ENCODE results near the gene RPTN.

Gene RPTN, protein sequence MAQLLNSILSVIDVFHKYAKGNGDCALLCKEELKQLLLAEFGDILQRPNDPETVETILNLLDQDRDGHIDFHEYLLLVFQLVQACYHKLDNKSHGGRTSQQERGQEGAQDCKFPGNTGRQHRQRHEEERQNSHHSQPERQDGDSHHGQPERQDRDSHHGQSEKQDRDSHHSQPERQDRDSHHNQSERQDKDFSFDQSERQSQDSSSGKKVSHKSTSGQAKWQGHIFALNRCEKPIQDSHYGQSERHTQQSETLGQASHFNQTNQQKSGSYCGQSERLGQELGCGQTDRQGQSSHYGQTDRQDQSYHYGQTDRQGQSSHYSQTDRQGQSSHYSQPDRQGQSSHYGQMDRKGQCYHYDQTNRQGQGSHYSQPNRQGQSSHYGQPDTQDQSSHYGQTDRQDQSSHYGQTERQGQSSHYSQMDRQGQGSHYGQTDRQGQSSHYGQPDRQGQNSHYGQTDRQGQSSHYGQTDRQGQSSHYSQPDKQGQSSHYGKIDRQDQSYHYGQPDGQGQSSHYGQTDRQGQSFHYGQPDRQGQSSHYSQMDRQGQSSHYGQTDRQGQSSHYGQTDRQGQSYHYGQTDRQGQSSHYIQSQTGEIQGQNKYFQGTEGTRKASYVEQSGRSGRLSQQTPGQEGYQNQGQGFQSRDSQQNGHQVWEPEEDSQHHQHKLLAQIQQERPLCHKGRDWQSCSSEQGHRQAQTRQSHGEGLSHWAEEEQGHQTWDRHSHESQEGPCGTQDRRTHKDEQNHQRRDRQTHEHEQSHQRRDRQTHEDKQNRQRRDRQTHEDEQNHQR

DNA sequence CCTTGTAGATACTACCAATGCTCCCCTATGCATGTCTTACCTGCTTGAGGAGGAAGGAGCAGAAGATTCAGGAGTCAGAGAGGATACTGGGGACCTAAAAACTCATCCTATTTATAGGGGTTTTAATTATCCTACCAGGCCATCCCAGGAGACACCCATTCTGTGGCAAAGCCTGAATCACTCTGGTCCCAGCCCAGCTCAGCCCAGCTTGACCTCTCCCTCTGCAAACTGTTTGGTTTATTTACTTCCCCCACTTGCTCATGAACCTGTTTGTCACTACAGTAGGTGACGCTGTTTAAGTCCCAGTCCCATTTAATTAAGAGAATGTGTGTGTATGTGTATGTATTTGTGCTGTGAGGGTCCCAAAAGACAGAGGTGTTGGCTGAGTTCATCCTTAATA lies at the start of gene RPTN:
Gene RPTN, minus strand, starts transcription at position 85 of the 400 bp plus-strand sequence. CDS start 1,339 bp downstream, outside the sequence.
- DNase-seq (ENCODE audit: extremely low spot score): no peak
- TF ChIP-seq, protein P1, sequence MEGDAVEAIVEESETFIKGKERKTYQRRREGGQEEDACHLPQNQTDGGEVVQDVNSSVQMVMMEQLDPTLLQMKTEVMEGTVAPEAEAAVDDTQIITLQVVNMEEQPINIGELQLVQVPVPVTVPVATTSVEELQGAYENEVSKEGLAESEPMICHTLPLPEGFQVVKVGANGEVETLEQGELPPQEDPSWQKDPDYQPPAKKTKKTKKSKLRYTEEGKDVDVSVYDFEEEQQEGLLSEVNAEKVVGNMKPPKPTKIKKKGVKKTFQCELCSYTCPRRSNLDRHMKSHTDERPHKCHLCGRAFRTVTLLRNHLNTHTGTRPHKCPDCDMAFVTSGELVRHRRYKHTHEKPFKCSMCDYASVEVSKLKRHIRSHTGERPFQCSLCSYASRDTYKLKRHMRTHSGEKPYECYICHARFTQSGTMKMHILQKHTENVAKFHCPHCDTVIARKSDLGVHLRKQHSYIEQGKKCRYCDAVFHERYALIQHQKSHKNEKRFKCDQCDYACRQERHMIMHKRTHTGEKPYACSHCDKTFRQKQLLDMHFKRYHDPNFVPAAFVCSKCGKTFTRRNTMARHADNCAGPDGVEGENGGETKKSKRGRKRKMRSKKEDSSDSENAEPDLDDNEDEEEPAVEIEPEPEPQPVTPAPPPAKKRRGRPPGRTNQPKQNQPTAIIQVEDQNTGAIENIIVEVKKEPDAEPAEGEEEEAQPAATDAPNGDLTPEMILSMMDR (IDR thresholded peaks at IDR 0.05; ENCODE audit: control extremely low read depth, extremely low read depth, low read depth, missing control alignments): no peak
- POLR2A ChIA-PET: no interaction called here
- CTCF ChIA-PET: interaction anchor here (1.2 to 2.6 kb wide), 4 partner anchors 21 to 300 kb away, joined by 4 to 9 read pairs (median 6); no protein-coding TSS in a partner anchor

DNA sequence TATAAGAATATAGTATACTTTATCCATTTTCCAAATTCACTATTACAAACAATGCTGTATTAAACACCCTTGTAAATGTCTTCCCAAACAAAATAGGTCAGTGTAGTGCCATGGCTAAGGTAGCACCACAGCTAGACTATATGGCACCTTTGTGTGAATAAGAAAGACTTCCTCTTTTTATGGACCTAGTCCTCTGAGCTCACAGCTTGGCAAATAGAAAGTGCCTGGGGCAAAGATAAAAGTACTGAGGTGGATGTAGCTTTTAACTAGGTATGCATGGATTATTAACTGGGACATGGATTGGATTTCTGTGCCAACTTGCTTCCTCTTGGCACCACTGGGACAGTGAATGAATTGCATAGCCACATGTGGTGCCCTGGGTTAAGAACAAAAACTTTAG lies 40.0 kb upstream of the RPTN start:
- ChIA-PET POLR2A (no interaction called here), CTCF (interaction anchor here (1.6 to 2.2 kb wide), 5 partner anchors 10 to 260 kb away, joined by 3 to 16 read pairs (median 8); no protein-coding TSS in a partner anchor)
- TF ChIP-seq, protein P1 (IDR thresholded peaks at IDR 0.05; ENCODE audit: control extremely low read depth, extremely low read depth, low read depth, missing control alignments): no peak
- DNase-seq (ENCODE audit: extremely low spot score): no peak

DNA sequence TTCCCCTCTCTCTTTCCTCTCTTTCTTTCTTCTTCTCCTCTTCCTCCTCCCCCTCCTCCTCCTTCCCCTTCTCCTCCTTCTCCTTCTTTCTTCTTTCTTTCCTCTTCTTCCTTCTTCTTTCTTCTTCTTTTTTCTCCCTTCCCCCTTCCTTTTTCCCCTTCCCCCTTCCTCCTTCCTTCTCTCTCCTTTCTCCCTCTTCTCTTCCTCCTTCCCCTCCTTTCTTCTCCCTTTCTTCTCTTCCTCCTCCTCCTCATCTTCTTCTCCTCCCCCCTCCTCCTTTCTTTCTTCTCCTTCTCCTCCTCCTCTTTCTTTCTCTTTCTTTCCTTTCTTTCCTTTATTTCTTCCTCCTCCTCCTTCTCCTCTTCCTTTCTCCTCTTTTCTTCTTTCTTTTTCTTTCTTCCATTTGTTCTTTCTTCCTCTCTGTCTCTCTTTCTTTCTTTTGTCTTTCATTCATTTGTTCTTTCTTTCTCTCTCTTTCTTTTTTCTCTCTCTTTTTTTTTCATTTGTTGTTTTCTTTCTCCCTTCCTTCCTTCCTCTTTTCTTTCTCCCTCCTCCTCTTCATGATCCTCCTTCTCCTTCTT lies 38.4 kb upstream of the RPTN start:
- POLR2A ChIA-PET: no interaction called here
- CTCF ChIA-PET: interaction anchor here (2.1 to 2.2 kb wide), 4 partner anchors 9 to 261 kb away, joined by 6 to 16 read pairs (median 10); no protein-coding TSS in a partner anchor

DNA sequence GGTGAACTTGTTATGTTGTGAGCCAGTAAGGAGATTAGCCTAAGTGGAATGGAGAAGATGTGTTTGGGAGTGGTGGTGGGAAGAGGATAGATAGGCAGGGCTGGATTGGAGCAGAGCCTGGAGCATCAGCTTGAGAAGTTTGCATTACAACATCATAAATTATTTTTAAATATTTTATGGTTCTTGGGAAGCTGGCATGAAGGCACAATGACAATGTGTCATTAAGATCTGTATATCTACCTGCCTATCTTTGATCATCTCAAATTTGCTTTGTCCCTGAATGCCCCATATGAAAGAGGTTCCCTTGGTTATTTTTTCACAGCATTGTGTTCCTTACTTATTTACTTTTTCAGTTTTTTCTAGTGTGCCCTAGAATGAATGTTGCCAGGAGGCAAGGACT lies 32.7 kb upstream of the RPTN start:
- ChIA-PET POLR2A (no interaction called here), CTCF (interaction anchor here (1.0 to 2.6 kb wide), 7 partner anchors 8 to 266 kb away, joined by 3 to 30 read pairs (median 5); no protein-coding TSS in a partner anchor)
- TF ChIP-seq, protein P1 (IDR thresholded peaks at IDR 0.05; ENCODE audit: control extremely low read depth, extremely low read depth, low read depth, missing control alignments): no peak
- DNase-seq (ENCODE audit: extremely low spot score): no peak

More for the DNA sequence above, 38.4 kb upstream of the RPTN start:
- DNase-seq (ENCODE audit: extremely low spot score): no peak
- TF ChIP-seq, protein P1 (IDR thresholded peaks at IDR 0.05; ENCODE audit: control extremely low read depth, extremely low read depth, low read depth, missing control alignments): no peak

DNA sequence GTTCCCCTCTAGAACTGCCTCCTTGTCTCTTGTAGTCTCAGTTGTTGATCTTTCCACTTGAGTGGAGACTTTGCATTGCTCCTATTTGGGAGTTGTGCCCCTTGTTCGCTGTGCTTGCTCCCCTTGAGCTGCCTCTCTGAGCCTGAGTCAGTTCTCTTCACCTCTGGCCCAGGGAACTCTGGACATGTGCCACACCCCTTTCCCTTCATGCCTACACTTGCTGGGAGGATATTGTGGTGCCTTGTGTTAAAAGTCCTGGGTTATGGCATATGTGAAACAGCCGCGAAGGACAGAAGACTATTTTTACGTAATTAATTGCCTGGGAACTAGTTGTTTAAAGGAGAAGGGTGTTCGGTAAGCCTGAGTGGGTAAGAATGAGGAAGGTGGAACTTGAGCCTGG lies 32.2 kb upstream of the RPTN start:
- TF ChIP-seq, protein P1 (IDR thresholded peaks at IDR 0.05; ENCODE audit: control extremely low read depth, extremely low read depth, low read depth, missing control alignments): no peak

DNA sequence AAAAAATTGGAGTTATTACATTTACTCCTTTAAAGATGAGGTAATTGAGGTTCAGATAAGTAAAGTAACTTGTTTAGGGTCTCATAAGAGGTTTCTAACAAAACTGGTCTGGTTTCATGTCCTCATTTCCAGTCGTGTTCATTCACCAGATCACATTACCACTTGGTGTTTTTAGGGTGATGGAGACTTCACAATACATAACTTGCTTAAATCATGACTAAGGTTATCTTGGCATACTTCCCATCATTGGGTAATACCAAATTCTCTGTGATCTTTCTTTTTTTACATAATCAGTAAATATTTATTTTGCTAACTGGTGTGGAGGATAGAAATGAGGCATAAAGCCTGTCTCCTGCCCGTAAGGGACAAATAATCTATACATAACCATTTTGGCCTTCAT lies 31.6 kb upstream of the RPTN start:
- ChIA-PET POLR2A (no interaction called here), CTCF (interaction anchor here (1.2 to 2.6 kb wide), 5 partner anchors 16 to 269 kb away, joined by 3 to 30 read pairs (median 5); no protein-coding TSS in a partner anchor)
- TF ChIP-seq, protein P1 (IDR thresholded peaks at IDR 0.05; ENCODE audit: control extremely low read depth, extremely low read depth, low read depth, missing control alignments): no peak
- DNase-seq (ENCODE audit: extremely low spot score): no peak

More for the DNA sequence above, 32.2 kb upstream of the RPTN start:
- no peak for DNase-seq (ENCODE audit: extremely low spot score)
- CTCF ChIA-PET: interaction anchor here (1.2 to 2.6 kb wide), 5 partner anchors 17 to 269 kb away, joined by 3 to 30 read pairs (median 5); no protein-coding TSS in a partner anchor
- POLR2A ChIA-PET: no interaction called here

Data from GM10248 (cell line).